22Rv1 (cell line): Measurements from ENCODE around the gene NET1.

Experiments used
- CTCF ChIP-seq: fragments of 450-650 bp; IDR thresholded peaks from 2 replicates; pipeline ENCODE4 v1.5.1; 2017; ENCODE audit warnings: mild to moderate bottlenecking
- ZFX ChIP-seq: fragments of 450-650 bp; IDR thresholded peaks from 2 replicates; pipeline ENCODE4 v1.6.1; 2017; ENCODE audit warnings: antibody characterized with exemption, borderline replicate concordance

DNA sequence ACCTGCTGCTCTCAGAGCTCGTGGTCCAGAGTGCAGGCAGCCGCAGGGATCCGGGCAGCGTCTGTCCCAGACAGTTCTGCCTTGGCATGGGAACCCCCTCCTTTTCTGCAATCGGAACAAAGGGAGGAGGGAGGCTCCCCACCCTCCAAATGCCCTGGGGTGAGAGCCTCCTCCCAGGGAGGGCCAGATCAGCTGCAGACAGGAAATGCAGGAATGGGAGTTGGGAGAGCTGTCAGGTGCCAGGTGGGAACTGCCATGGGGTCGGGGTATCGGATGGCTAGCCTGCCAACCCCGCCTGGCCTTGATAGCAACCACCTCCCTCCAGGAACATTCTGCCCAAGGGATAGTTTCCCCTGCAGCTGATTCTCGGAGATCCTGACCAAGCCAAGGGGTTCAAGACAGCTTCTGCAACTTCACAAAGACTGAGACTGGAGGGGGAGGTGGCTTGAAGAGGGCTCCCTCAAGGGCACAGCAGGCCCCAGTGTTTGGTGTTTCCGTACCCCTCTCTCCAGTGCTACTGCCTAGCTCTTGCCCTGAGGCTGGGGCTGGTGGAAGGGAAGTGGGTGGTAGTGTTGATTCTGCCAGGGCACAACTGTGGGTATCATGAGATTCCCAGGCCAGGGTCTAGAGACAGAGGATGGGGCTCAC is 87.3 kb downstream of the NET1 start, which contains the start of gene CALML5:
- no peak for TF ChIP-seq CTCF
- no peak for TF ChIP-seq ZFX
